SK-N-SH (cell line): ENCODE measurements around the gene OR6C74.

Source experiments
- EP300 ChIP-seq, 2 experiments: IDR thresholded peaks; 2 replicates each; pipeline versions ENCODE4 v1.4.0 to v1.6.1; 2012; ENCODE audit warnings: borderline replicate concordance in 1 of 2, low read depth in 1 of 2, low read length in 1 of 2
- NFIC ChIP-seq: IDR thresholded peaks from 2 replicates; pipeline ENCODE4 v1.4.0; 2012; ENCODE audit warnings: borderline replicate concordance
- PBX3 ChIP-seq: IDR thresholded peaks from 2 replicates; pipeline ENCODE4; 2012
- USF2 ChIP-seq: fragments of 150-350 bp; IDR thresholded peaks from 2 replicates; pipeline ENCODE4 v1.6.1; 2017; ENCODE audit warnings: antibody characterized with exemption, low read length, low read depth, borderline replicate concordance

GRCh38 chr12:55253281-55253680, 8.9 kb downstream of the OR6C74 start:
- TF ChIP-seq EP300 (IDR thresholded peaks at IDR 0.05; ENCODE audit: borderline replicate concordance in 1 of 2, low read depth in 1 of 2, low read length in 1 of 2) (no peak), USF2 (no peak), NFIC (no peak), PBX3 (no peak)
